Measurements from ENCODE around the gene ADAM12.

The ADAM12 gene

GRCh38 chr10:126170776-126171175 is 217.5 kb downstream of the ADAM12 start:
- no peak for DNase-seq

DNA sequence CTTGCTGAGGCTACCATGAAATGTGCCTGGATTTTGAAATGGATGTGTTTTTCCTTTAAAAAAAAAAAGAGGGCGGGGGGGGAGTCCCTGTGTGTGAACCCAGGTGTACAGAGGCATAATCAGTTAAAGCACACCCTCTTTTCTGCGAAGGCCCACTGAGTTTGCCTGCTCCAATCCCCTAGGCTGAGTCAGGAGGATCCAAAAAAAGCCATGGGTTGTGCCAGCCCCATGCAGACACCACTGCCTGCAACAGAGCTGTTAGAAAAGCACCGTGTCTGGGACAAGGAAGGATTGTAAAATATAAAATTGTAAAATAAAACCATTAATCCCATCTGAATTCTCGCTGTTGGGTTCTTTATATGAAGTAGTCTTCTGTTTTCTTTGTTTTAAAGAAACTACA is 217.9 kb downstream of the ADAM12 start:
- DNase-seq = no peak

- no peak for DNase-seq
Observed at GRCh38 chr10:126169899-126170298, 218.4 kb downstream of the ADAM12 start.

GRCh38 chr10:126166797-126167196 is 221.5 kb downstream of the ADAM12 start:
- no peak for DNase-seq

DNA sequence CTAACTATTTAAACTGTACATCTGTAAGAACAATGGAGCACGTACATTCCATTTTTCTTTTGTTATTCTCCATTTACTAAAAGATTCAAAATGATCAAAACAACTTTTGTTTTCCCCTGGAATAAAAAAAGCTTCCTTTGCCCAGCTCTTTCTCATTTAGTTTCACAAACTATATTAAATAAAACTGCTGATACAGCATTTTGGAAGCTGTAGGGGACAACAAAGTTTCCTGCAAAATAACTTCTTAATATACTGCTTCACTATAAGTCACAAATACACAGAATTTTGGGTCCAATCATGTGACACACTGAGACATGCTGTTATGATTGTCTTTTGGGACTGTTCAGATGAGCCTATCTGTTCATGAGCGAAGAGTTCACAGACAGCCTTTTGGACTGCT is 222.4 kb downstream of the ADAM12 start:
- DNase-seq = no peak

DNA sequence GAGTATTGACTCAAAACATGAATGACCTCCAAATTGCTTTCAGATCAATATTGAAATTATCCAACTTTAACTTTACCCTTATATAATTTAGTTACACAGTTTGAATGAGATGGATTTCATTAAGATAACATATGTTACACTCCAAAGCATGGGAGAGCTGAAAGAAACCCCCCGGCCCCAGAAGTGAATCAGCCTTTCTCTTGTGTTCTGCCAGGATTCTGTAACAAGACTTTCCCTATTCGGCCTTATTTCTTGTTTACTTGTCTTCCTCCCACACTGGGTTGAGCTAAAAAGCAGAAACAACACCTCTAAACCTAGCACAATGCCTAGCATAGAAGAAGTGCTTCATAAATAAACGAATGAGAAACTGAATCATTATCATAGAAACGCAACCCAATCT is 224.8 kb downstream of the ADAM12 start:
- DNase-seq = no peak

DNA sequence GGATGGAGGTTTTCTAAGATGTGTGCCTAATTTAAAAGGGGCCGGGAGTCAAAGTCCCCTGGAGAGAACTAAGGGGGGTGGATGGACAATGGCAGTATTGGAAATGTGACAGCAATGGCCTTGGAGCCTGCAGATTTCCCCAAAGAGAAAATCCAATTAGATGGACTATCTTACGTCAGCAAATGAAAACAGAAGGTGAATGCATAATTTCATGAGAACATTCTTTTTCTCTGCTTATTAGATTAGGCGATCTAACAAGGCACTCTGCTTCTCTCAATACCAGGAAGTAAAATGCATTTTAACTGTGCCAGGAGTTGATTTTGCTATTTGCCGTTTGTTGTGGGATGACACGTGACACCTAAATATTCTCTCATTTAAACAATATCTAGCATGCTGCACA is 226.6 kb downstream of the ADAM12 start:
- DNase-seq = no peak

DNA sequence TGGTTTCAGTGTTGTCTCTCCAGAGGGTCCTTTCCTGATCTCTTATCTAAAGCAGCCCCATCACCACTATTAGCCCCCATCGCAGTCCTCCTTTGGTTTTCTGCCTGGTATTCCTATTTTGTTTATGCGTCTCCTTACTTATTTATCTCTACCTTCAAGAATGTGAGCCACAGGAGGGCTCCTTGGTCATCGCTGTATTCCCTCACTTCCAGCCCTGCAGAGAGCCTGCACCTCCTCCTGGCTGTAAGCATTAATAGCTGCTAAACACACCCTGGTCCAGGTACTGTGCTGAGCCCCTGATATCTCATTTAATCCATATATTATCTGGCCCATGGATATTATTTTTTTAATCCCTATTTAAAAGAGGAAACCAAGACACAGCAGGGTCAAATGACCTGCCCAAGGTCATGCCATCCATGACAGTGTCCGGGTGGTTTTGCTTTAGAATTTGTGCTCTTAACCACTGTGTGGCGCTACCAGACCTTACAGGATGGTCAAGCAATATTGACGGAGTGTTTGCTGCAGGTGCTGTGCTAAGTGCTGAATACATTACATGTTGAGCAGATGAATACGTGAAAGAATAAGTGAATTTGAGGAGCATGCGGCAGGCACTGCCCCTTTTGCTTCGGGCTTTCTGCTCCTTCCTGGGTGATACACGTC is 227.2 kb downstream of the ADAM12 start:
- DNase-seq = no peak

GRCh38 chr10:126160571-126160970 is 227.7 kb downstream of the ADAM12 start:
- no peak for DNase-seq

GRCh38 chr10:126158133-126158892 is 230.0 kb downstream of the ADAM12 start:
- DNase-seq = no peak

DNA sequence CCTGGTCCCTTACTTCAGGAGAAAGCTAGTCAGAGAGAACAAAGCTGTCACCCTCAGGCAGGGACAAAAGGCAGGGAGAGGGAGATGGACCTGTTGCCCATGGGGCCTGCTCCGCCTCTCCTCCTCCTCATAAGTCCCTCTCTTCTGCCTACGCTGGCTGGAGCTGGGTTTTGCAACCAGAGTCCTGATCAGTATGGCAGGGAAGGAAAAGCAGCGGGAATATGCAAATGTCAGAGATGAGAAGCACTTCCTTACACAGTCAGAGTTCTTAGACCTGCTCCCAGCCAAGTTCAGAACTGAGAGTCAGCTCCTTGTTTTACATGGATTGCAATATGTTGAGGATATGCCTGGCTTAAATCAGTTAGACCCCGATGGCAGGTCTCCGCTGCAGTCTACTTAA is 231.1 kb downstream of the ADAM12 start:
- DNase-seq = no peak

DNA sequence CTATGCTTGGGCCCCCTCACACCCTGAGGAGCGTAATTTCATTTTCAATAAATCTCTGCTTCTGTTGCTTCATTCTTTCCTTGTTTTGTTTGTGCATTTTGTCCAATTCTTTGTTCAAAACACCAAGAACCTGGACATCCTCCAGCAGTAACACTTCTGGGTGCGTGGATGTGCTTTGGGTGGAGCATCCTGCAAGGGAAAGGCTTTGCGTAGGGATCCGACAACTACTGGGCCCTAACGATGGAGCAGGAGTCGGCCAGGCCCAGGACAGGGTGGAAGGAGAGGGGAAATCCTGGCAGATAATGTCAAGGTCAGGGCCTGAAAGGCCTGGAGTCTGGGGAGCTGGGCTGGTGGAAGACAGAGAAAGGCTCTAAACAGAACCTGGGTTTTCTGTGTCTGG is 231.8 kb downstream of the ADAM12 start:
- no peak for DNase-seq

- peak; percentile 78 for DNase-seq
Observed at GRCh38 chr10:126156012-126156411, 232.3 kb downstream of the ADAM12 start.

GRCh38 chr10:126155528-126155927 is 232.7 kb downstream of the ADAM12 start:
- DNase-seq = no peak

- DNase-seq = no peak
Observed at GRCh38 chr10:126153711-126154628, 234.3 kb downstream of the ADAM12 start.

- no peak for DNase-seq
Observed at GRCh38 chr10:126147866-126148587, 240.2 kb downstream of the ADAM12 start.

DNA sequence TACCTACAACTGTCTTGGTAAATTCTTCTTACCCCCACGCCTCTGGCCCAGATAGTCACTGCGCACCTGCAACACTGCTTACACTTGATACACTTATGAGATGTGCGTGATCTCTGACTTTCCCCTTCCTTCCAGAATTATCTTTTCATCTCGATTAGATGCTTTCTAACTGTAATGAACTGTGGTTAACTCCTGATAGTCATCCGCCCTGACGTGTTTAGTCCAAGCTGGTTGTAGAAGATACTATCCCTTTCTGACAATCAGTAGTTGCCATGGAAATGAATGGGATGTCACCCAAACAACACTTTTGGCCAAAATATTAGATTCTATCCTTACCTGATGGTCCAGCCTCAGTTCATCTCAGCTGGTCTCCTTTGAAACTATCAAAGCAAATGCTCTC is 241.5 kb downstream of the ADAM12 start:
- DNase-seq = no peak

DNA sequence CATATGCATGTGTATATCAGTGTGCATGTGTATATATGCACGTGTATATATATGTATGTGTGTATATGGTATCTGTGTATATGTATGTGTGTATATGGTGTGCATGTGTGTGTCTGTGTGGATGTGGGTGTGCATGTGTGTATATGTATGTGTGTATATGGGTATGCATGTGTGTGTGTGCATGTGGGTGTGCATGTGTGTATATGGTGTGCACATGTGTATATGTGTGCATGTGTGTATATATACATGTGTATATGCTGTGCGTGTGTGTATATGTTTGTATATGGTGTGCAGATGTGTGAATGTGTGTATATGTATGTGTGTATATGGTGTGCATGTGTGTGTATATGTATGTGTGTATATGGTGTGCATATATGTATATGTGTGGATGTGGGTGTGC is 245.2 kb downstream of the ADAM12 start:
- DNase-seq = no peak

GRCh38 chr10:126140746-126141273 is 247.5 kb downstream of the ADAM12 start:
- no peak for DNase-seq

- no peak for DNase-seq
Observed at GRCh38 chr10:126137562-126138221, 250.6 kb downstream of the ADAM12 start.

DNA sequence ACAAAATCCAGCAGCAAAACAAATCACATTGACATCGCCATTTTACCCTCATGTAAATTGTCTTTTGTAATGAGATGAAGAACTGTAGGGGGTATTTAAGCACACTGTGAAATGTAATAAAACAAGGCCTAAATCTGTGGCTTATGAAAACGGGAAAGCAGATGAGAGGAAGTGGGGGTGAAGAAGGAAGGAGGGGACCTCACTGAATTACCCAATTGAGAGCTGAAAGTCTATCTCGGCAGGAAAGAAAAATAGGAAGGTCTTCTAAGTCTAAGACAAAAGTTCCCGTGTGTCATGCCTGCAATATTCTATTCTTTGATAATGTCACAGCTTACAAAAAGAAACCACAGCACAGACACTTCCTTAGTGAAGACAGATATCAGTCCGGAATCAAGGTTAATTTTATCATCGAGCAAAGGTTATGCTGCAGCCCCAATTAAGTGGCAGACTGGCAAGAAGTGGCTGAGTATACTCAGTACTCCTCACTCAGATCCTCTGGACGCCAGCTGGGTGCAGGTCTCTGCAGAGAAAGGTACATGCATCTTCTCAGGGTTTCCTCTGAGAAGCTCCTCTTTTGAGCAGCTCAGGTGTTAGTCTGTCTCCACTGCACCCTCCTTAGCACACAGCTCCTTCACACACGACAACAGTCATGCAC is 252.2 kb downstream of the ADAM12 start:
- DNase-seq = no peak

GRCh38 chr10:126135177-126135576 is 253.1 kb downstream of the ADAM12 start:
- no peak for DNase-seq

All from NCI-H510A treated with DMSO at 0.1 percent for 48 hours (cell line).